Measurements from ENCODE around the gene RARRES1.

RARRES1 gene

DNA sequence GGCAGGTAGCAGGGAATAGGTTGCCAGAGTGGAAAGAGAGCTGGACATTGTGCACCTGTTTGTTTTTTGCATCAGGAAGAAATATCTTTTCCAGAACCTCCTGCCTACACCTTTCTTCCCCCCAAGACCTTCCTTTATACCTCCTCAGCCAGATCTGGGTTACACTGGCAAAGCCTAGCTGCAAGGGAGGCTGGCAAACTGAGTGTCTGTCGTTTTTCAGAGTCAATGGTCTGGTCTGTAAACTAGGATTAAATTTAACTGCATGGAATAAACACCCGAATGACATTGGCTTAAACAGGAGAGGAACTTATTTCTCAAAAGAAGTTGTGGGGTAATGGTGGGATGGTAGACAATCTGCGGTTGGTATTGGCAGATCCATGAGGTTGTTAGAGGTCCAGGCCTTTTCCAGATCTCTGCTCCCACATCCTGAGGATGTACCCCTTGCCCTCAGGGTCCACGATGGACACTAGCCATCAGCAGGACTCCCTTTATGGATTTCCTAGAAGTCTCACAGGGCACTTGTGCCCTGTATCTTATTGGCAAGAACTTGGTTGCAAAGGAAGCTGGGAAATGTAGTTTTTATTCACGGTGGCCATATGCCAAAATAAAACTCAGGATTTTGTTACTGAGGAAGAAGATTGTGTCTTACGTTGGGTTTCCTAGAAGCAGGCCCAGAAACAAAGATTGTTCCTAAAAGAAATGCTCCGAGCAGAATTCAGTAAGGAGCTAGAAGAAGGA, 3.2 kb upstream of the RARRES1 start:
- no peak for DNase-seq (ENCODE audit: low spot score)

DNA sequence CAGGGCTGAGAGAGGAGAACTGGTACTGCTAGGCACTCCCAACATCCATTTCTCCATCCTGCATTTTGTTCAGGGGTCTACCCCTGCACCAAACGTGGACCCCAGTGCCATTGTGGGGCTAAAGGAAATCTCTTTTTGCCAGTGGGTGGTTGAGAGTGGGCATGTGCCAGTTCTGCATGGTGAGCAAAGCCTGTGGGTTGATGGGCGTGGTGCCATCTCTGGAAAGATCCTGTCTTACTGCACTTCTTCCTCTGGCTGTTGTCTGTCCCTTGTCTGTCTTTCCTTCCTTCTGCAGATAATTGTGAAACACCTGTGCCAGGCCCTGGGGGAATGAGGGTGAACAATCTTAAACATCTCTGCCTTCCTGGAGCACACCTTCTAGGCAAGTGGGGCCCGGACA, 1.4 kb upstream of the RARRES1 start:
- no peak for DNase-seq (ENCODE audit: low spot score)

DNA sequence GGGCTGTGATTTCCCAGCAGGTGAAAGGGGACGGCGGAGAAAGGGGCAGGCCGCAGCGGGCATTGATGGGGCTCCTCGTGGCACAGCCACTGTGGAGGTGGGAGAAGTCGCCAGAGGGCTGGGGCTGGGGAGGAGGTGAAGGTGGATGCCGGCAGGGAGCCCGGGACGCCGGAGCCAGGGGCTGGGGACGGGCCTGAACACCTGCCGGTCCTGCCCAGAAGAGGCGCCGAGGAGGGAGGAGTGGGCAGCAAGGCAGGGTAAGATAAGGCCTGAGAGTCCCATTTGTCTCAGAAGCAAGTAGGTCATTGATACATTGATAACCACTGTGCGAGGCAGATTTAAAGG, 571 bp upstream of the RARRES1 start:
- no peak for DNase-seq (ENCODE audit: low spot score)

DNA sequence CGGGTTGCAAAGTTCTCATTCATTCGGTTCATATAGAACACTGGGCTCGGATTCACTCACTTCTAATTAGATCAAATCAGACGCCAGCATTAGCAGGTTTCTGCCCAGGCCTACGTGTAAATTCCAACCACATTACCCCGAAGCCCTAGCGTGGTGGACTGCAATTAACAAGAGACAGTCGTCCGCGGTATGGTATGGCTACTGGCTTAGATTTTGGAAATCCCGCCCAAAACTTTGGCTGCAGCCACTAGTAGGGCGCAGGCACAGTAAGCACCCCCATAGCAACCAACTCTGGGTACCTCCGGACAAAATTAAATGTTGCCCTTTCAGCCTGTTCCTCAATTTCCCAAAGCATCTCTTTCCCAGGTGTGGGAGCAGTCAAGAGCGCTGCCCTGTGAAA, 771 bp downstream of the RARRES1 start:
- DNase-seq (ENCODE audit: low spot score) = no peak

DNA sequence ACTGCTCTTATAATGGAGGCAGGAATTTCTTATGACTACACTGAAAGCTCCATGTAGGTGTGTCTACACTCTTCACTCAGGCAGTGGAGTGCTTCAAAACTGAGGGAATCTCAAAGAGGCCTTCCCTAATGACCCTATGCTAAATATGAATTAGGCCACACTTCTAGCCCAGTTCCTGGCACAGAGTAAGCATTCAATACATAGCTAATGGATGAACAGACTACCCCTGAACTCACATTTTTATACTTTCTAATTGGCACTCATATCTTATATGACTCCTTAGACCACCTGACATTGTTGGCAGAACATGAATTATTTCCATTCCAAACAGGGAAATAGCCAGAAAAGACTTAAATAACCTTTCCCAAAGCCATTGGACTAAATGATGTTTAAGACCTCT, 3.4 kb downstream of the RARRES1 start:
- no peak for DNase-seq (ENCODE audit: low spot score)

DNA sequence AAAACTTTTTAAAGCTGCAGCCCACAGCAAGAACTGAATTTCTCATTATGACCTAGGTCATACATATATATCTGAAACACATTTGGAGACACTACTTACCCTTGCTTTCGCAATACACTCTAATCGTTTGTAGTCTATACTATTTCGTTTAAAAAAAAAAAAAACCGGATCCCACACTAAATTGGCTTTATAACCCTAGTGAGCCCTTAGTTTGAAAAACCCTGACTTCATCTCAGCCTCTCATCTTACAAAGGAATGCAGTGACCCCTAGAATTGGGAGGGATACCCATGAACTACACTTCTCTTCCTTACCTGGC, 4.2 kb downstream of the RARRES1 start:
- DNase-seq (ENCODE audit: low spot score) = no peak

DNA sequence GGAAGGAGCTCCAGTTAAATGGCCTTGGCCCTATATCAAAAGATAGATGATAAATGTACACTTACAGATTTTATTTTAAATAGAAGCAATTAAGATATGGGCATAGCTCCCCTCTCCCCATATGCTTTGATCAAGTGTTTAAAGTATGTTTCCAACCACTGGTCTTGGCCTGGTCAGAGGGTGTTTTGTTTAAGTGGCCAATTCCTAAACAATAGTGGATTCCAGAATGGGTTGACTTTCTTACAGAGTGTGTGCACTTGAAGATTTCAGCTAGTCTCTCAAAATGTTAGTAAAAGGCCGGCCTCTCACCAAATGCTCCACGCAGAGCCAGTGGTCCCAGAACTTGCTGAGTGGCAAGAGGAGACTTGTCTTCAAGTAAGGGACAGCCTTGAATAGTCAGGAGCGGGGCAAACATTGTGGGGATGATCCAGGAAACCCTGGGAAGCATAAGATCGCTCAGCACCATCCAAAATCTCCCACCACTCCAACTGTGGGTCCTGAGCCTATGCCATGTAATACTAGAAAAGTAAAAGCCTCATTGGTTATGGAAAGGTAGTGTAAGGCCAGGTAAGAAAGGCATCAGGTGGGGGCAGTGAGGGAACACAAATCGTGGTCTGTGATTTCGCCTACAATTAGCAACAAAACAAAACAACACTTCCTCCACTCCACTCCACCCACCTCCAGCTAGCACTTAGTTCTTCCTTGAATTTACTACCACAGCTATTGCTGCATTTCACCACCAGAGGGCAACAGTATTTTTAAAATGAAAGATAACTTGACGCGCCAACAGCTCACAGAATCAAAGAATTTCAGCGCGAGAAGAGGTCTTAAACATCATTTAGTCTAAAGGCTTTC, 4.8 kb downstream of the RARRES1 start:
- peak; percentile 79 for DNase-seq (ENCODE audit: low spot score)

DNA sequence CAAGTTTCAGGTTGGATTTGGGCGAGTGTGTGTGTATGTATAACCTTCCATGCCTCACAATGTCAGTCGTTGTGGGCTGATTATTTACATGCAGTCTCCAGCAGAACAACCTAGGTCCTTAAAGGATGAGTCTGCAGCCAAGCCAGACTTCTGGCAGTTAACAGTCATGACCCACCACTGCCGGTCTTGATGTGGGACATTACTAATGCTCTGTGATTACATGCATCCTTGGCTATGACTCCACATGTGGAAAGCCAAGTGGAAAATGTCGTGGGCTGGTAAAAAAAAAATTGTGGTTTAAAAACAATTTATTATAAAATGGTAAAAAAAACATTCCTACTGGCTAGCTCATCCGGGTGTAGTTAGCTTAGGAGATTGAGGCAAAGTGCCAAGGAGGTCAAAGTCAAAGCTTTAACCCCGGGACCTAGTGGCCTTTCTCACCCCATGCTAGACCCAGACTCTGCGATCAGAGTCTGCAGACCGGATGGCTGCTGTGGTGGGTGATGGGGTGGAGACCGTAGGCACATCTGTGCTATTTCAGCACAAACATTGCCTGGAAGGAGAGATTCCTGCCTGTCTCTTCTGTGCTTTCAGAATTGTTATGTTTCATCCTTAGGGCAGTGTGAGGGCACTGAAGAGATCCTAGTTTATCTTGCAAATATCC, 6.8 kb downstream of the RARRES1 start:
- peak; percentile 96 for DNase-seq (ENCODE audit: low spot score)

DNA sequence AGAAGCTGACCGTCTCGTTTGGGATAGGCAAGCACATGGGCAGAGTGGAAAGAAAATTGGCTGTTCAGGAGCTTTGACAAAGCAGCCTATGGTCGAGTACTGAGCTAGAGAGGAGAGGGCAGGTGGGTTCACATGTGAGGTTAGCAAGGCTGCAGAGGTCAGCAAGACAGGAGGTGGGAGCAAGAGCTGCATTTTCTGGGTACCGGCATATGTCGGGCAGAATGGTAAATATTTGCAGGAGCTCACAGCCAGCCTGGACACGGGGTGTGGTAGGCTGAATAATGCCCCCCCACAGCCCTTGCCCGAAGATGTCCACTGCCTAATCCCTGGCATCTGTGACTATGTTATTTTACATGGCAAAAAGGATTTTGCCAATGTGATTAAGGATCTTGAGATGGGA, 8.3 kb downstream of the RARRES1 start:
- DNase-seq (ENCODE audit: low spot score) = no peak

DNA sequence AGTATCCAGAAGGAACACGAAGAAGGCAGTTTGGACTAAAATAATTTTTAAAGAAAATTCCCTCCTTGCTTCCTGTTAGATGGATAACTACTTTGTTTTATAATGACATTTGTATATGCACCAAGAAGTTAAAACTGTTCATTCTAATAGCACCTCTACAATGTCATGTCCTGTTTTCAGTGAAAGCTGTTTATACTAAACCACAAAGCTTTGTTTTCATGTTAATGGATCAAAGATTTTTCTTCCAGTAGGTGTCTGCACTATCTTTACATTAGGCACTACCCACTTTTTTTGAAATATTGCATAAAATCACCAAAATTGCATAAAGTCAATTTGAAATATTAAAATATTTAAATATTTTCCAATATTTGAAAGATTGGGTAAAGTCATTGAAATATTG, 10.1 kb downstream of the RARRES1 start:
- no peak for DNase-seq (ENCODE audit: low spot score)

DNA sequence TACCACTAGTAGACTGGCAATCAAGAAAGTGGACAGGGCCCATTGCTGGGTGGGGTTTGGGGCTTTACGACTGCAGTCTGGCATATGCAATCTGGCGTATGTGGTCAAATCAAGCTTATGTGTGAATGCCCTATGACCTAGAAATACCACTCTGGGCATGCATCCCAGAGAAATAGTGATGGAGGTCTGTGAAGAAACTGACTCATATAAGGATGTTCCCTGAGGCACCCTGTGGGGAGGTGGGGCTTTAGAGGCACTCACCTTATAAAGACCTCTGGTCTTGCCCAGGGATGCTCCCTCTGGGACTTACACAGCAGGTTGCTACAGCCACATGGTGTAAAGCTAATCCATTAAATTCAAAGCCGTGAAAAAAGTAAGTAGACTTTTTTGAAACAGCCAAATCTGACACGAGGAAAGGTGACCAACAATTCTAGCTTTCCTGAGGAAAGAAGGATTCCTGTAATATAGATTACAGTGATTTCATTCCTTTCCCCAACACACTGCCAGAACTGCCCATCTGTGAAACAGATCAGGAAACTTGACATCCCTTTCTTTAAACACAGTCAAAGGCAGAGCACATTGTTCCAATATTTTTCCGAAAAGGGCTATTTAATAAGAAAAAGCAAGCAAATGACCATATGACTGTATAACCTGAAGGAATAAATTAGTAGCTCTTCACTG, 13.6 kb downstream of the RARRES1 start:
- DNase-seq (ENCODE audit: low spot score) = peak; percentile 50

DNA sequence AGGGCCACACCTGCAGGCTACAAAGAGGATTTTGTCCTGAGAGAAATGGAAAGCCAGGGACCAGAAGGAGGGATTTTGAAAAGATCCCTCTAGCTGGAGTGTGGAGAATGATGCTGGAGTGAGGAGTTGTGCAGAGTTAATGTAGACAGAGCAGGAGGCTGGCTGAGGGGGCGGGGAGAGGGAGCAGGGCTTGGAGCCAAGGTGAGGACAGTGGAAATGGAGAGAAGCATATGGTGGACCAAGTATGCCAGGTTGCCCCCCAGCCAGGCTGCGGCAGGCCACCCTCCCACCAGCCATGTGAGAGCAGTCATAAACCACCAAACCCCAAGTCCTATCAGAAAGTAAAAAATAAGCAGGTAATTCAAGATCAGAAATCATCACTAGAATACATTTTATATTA, 14.7 kb downstream of the RARRES1 start:
- no peak for DNase-seq (ENCODE audit: low spot score)

DNA sequence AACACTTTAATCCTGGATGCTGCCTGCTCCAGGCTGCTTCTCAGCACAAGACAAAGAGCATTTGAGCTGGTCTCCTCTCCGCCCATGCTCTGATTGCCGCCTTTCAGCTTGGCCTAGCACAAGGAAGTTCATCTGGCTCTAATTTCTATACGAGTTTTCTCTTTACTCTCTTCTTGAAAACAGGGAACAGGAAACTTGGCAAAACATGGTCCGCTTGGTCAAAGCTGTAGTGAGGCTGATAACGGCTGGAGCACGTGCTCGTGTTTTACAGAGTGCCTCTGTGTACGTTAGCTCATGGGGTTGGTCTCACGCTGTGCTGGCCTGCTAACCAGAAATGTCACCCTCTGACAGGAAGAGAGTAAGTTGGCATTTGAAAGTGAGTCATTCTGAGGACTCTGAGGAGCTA, 19.2 kb downstream of the RARRES1 start:
- DNase-seq (ENCODE audit: low spot score) = no peak

DNA sequence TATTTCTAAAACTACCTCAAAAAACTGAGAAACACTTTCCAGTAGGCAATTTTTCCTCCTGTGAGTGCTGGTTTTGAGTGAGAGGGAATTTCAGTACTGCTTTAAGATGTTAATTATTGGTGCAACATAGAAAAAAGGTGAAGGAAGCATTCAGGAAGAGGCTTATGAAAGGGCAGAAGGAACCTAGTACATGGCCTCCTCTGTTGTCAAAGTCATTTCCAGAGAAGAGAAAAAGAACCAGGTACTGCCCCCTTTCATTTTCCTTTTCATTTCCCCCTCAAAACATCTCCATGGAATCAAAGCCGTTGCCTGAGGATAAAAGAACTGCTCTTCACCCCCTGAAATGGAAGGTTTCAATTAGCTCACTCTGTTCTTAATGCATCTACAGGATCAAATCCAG, 19.8 kb downstream of the RARRES1 start:
- no peak for DNase-seq (ENCODE audit: low spot score)

DNA sequence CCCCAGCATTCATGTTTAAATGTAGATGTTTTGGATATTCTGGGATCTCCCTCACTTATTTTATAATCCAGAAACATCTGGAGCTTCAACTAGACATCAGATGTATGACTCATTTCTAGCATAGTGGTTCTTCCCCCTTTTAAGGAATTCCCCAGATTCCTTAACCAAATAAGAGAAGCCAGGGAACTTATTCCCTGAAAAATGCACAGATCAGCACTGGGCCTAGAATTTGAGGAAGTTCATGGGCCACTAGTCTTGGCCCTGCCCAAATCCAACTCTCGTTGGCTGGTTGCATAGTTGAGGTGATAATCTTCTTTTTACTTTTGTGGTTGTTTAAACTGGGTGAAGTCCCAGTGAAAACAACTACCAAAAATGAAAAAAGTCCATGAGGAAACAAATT, 20.4 kb downstream of the RARRES1 start:
- peak; percentile 78 for DNase-seq (ENCODE audit: low spot score)

DNA sequence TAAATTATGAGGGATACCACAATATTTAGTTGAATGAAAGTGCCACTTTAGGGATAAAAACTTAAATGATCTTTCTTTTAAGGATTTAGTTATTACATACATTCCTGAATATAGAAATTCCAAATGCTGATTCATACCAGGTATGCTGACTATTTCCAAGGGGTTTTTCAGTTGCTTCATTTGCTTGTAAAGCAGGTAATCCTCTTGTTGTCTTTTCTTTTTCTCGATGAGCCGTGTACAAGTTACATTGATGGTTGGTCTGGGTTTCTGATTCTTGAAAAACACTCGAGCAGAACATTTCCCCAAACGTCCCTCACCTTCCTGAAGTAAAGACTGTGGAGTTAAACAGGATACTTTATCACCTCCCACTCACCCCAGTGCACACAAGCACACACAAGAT, 21.7 kb downstream of the RARRES1 start:
- DNase-seq (ENCODE audit: low spot score) = no peak

DNA sequence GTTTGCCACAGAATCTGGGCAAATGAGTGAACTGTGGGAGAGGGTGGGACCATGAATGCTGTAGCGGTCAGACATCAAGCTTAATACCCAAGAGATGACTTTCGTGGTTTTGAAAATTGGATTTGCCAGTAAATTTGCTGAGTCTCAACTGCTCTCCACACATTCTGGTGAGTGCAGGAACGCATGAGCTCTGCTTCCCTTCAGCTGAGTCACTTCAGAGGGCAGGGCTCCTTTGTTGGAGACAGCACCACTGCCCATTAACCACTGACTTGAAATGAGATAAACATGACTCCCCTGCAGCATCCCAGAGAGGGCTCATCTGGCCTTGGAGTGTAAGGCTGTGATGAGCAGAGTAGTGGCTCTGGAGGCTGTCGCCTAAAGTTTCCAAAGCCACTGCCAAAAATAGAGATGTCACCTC, 22.6 kb downstream of the RARRES1 start:
- DNase-seq (ENCODE audit: low spot score) = peak; percentile 94

DNA sequence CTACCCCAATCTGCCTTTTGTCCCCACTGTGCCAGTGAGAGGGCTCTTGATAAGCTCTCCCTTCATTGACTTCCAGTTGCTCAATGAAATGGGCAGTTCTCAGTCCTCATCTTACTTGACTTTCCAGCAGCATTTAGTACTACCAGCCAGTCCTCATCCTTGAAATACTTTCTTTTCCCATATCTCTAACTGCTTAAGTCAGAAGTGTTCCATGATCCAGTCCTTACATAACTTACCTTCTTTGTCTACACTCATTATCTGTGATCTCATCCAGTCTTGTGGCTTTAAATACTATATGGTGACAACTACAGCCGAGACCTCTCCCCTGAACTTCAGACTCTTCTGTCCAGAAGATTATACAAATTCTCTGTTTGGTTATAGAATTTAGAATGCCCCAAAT, 28.7 kb downstream of the RARRES1 start:
- DNase-seq (ENCODE audit: low spot score) = no peak

DNA sequence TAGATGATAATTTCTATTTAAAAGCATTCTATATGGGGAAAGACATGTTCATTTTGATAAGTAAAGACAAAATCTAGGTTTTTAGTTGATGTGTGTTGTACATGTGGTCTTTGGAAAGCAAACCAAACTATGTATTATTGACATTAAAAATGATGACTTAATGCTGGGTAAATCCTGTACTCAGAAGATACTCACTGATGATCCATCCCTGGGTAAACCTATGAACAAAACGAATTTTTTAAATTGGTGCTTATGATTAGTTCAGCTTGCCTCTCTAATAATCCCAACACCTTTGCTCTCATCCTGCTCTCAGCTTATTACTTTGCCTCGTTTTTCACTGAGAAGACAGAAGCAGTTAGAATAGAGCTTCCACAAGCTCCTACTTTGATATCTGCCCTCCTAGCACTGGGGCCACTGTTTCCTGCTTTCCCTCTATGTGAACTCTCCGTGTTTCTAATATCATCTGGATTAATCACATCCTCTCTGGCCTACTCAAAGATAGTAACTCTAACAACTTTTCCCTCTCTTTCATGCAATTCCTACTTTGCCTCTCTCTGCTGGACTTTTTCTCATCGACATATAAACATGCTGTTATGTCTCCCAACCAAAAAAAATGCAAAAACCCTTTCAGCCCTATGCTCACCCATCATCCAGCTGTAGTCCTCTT, 29.3 kb downstream of the RARRES1 start:
- peak; percentile 63 for DNase-seq (ENCODE audit: low spot score)

DNA sequence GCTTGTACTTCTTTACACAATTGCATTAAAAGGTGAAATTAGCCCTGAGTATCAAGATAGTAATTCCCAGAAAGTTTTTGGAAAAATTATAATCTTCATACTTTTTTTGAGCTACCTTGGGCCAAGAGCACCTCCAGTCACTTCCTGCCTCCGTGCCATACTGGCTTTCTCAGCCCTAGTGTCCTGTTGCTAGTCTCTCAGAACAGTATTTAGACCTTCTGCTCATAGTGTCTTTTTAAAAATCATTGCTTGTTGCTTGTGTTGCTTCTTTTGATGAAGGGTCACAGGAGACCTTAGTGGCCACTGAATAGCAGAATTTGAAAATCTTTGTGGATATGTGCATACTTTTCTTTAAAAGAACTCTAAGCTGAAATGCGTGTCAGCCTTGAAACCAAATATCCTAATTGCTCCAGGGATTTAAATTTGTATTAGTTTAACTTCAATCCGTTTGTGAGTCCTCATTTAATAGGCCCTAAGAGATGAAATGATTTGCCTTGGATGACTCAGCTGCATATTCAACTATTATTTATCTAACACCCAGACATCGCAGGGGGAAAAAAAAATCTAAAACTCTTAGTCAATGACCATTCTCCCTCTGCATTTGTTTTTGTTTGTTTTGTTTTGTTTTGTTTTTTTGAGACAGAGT, 30.7 kb downstream of the RARRES1 start:
- DNase-seq (ENCODE audit: low spot score) = no peak

DNA sequence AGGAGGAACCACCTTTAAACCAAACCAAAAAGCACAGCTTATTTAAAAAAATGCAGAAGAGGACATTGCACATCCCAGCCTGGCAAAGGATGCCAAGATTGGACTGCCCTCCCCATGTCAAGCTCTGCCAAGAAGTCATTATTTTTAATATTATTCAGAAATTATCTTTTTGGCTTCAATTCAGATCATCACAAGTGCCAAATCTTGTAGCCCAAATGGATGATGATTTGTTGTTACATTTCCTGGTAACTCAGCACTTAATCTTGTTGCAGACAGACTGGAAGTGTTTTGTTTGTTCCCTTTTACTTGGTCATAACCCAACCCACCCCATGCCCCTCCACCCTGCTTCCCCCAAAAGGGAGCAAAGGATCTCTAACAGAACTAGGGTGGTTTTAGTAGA, 31.7 kb downstream of the RARRES1 start:
- DNase-seq (ENCODE audit: low spot score) = no peak

DNA sequence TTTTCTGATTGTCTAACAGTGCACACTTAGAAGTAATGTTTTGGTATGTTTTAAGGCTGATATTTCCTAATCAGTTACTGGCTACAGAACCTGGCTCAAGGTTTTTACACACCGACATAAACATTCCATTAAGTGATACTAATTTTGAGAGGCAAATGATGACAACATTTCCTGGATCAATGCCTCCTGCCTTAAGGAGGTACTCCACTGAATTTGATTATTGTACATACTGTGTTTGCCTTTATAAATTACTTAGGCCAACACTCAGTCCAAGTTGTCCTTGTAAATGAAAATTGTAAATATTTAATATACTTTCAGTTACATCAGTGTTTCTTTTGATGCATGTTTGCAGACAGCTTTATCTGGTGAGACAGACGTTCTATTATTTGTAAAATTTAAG, 35.6 kb downstream of the RARRES1 start:
- peak; percentile 19 for DNase-seq (ENCODE audit: low spot score)

All from AG08395 (cell line).